Colonic mucosa (tissue), 4 donors: ENCODE measurements around the gene CREB3L1. TPM values are rescaled to one million over a fixed set of nuclear protein-coding genes. Genes with fewer than 3 reads are reported as not detected.

Source experiments
- DNase-seq: peaks from one replicate; pipeline ENCODE4 v3.0.0-alpha.2; 2020
- H3K27ac ChIP-seq: fragments of 200-600 bp; one replicate; pipeline ENCODE4 v1.8.0; 2021
- H3K27me3 ChIP-seq: fragments of 200-600 bp; one replicate; pipeline ENCODE4 v1.8.0; 2021
- H3K36me3 ChIP-seq: fragments of 200-600 bp; one replicate; pipeline ENCODE4 v1.8.0; 2021
- H3K4me1 ChIP-seq: fragments of 200-600 bp; one replicate; pipeline ENCODE4 v1.8.0; 2021; ENCODE audit warnings: mild to moderate bottlenecking
- H3K4me3 ChIP-seq: fragments of 200-600 bp; one replicate; pipeline ENCODE4 v1.8.0; 2021
- H3K9ac ChIP-seq, 2 donors: one replicate each; pipeline ENCODE4 v1.7.0; 2013; ENCODE audit warnings: control low read depth in 2 of 2, low read depth in 2 of 2, low read length in 2 of 2
- H3K9me3 ChIP-seq: fragments of 200-600 bp; one replicate; pipeline ENCODE4 v1.8.0; 2021
- CTCF ChIP-seq: fragments of 200-600 bp; IDR thresholded peaks from one replicate; pipeline ENCODE4 v1.8.0; 2022; ENCODE audit warnings: antibody characterized with exemption, mild to moderate bottlenecking
- intact Hi-C: fragments of 100-400 bp; cut with DNase I; formaldehyde crosslinking; loops from one replicate; pipeline ENCODE4 v1.14.1; 2022
- total RNA-seq, 2 donors: library from RNA; stranded (reverse); fragmentation: NEBNext Ultra II Directional in 1 of 2; extraction: Animal tissue kit (Norgen Biotek cat#: 25700) in 1 of 2; gene quantifications; one replicate each; pipeline ENCODE4 v1.2.1, GENCODE V29; 2021
- donor health status: healthy.
- donor health status: DM: no; HTN: no; CAD: no.
- donor health status: DM: no; HTN: no; CAD: no.

Gene CREB3L1
- total RNA-seq, 2 donors from 2014 or later, result 143 to 150 TPM

- intact Hi-C loops, result loop anchor here (5.0 kb wide), 1 partner anchor 129 kb away; no protein-coding TSS in a partner anchor
- no peaks in the 10 kb centered on the region for H3K9me3 ChIP-seq
- no peak overlapping the region for H3K27ac ChIP-seq
- peaks cover under 1% of the 10 kb centered on the region for H3K4me1 ChIP-seq
- no peaks in the 10 kb centered on the region for H3K27me3 ChIP-seq
- no peak for TF ChIP-seq CTCF
- H3K4me3 ChIP-seq, result no peak overlapping the region
- no peaks in the 10 kb centered on the region for H3K36me3 ChIP-seq
- no peak overlapping the region for H3K9ac ChIP-seq
- DNase-seq, result no peak
Measured at GRCh38 chr11:46366661-46367161, 89.2 kb downstream of the CREB3L1 start.

- Histone ChIP-seq H3K36me3 (no peaks in the 10 kb centered on the region), H3K27me3 (no peaks in the 10 kb centered on the region), H3K9ac (peak overlapping the region in 1 of 2 donors; percentile 35), H3K27ac (no peak overlapping the region), H3K4me3 (no peak overlapping the region), H3K4me1 (no peaks in the 10 kb centered on the region), H3K9me3 (no peaks in the 10 kb centered on the region)
- peak; percentile 77 for DNase-seq
- intact Hi-C loops, result loop anchor here (5.0 kb wide), 1 partner anchor 130 kb away; no protein-coding TSS in a partner anchor
- TF ChIP-seq CTCF, result peak; percentile 81
Measured at GRCh38 chr11:46367244-46367915, 89.9 kb downstream of the CREB3L1 start.

- no peaks in the 10 kb centered on the region for H3K36me3 ChIP-seq
- no peak overlapping the region for H3K27ac ChIP-seq
Measured at GRCh38 chr11:46367916-46368267, 90.4 kb downstream of the CREB3L1 start.

GRCh38 chr11:46369458-46370152 lies 92.1 kb downstream of the CREB3L1 start:
- H3K36me3 ChIP-seq, result no peaks in the 10 kb centered on the region
- intact Hi-C loops, result loop anchor here (5.0 kb wide), 1 partner anchor 132 kb away; no protein-coding TSS in a partner anchor

More at GRCh38 chr11:46367916-46368267, 90.4 kb downstream of the CREB3L1 start:
- intact Hi-C loops, result loop anchor here (5.0 kb wide), 1 partner anchor 131 kb away; no protein-coding TSS in a partner anchor
- no peak for TF ChIP-seq CTCF
- no peak for DNase-seq
- H3K4me3 ChIP-seq, result no peak overlapping the region
- H3K9me3 ChIP-seq, result no peaks in the 10 kb centered on the region
- H3K9ac ChIP-seq, result peak overlapping the region in 1 of 2 donors; percentile 35
- no peaks in the 10 kb centered on the region for H3K27me3 ChIP-seq
- H3K4me1 ChIP-seq, result no peaks in the 10 kb centered on the region

More at GRCh38 chr11:46369458-46370152, 92.1 kb downstream of the CREB3L1 start:
- Histone ChIP-seq H3K4me1 (no peaks in the 10 kb centered on the region), H3K9ac (no peak overlapping the region), H3K4me3 (no peak overlapping the region), H3K27me3 (no peaks in the 10 kb centered on the region), H3K9me3 (no peaks in the 10 kb centered on the region), H3K27ac (no peak overlapping the region)
- peak; percentile 94 for TF ChIP-seq CTCF
- DNase-seq, result peak; percentile 52
